ENCODE measurements around the gene CAND1.

CAND1 gene

GRCh38 chr12:67348683-67349082, 79.5 kb downstream of the CAND1 start:
- no peak for DNase-seq (ENCODE audit: low read depth)
- TF ChIP-seq CTCF (IDR thresholded peaks at IDR 0.05; ENCODE audit: insufficient read depth, low read depth, low read length, missing control alignments): no peak
- H3K4me3 ChIP-seq (ENCODE audit: low read depth, low read length): no peak overlapping the region

GRCh38 chr12:67352682-67353081, 83.5 kb downstream of the CAND1 start:
- TF ChIP-seq CTCF (IDR thresholded peaks at IDR 0.05; ENCODE audit: insufficient read depth, low read depth, low read length, missing control alignments): no peak
- DNase-seq (ENCODE audit: low read depth): no peak
- H3K4me3 ChIP-seq (ENCODE audit: low read depth, low read length): no peak overlapping the region

GRCh38 chr12:67354322-67354721, 85.2 kb downstream of the CAND1 start:
- DNase-seq (ENCODE audit: low read depth): peak; percentile 11
- TF ChIP-seq CTCF (IDR thresholded peaks at IDR 0.05; ENCODE audit: insufficient read depth, low read depth, low read length, missing control alignments): no peak
- H3K4me3 ChIP-seq (ENCODE audit: low read depth, low read length): no peak overlapping the region

GRCh38 chr12:67354966-67355365, 85.8 kb downstream of the CAND1 start:
- no peak for TF ChIP-seq CTCF (IDR thresholded peaks at IDR 0.05; ENCODE audit: insufficient read depth, low read depth, low read length, missing control alignments)
- DNase-seq (ENCODE audit: low read depth): no peak

GRCh38 chr12:67355428-67356379, 86.5 kb downstream of the CAND1 start:
- no peak overlapping the region for H3K4me3 ChIP-seq (ENCODE audit: low read depth, low read length)
- peak; percentile 43 for TF ChIP-seq CTCF (IDR thresholded peaks at IDR 0.05; ENCODE audit: insufficient read depth, low read depth, low read length, missing control alignments)
- DNase-seq (ENCODE audit: low read depth): peak; percentile 68

More at GRCh38 chr12:67354966-67355365, 85.8 kb downstream of the CAND1 start:
- H3K4me3 ChIP-seq (ENCODE audit: low read depth, low read length): no peak overlapping the region

- DNase-seq (ENCODE audit: low read depth): no peak
- H3K4me3 ChIP-seq (ENCODE audit: low read depth, low read length): no peak overlapping the region
- no peak for TF ChIP-seq CTCF (IDR thresholded peaks at IDR 0.05; ENCODE audit: insufficient read depth, low read depth, low read length, missing control alignments)
Measured at GRCh38 chr12:67356380-67356774, 87.2 kb downstream of the CAND1 start.

All from GM12865 (cell line).